Upper lobe of left lung (tissue), 4 donors: ENCODE measurements around the gene OR5L2.
"Not testable (repeated sequence)": the region's sequence is repeated elsewhere in the genome, so short reads cannot be mapped to it uniquely, and the experiment has no call there.

Experiments used
- EP300 ChIP-seq, 4 donors: sonication (generic); formaldehyde crosslinking; IDR thresholded peaks; one replicate each; pipeline ENCODE4 v1.5.1; 2017; ENCODE audit warnings: antibody characterized with exemption in 4 of 4, control low read depth in 2 of 4
- TF ChIP-seq, protein P1 (sequence below), 6 experiments: fragments of 450-650 bp in 4 of 6; fragments of 200-600 bp in 2 of 6; sonication (generic) in 2 of 6; IDR thresholded peaks; one replicate each; pipeline ENCODE4 v1.5.1; 2016 to 2019; ENCODE audit warnings: antibody characterized with exemption in 6 of 6

DNA sequence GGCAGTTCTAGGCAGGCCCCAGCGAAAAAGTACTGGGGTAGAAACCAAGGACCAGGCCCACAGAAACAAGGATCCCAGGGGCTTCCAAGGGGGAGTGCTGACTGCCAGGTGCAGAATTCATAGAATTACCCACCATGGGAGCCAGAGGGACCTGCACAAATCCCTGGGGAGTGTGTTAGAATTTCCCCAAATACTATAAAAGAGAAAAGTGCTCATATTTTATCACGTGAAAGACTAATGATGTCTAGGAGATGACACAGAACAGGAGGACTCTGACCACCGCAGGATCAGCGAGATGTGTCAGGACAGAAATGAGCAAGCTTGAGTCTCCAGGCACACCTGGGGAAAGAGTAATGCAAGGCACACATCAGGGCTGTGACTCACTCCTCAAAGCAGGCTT is 40.3 kb downstream of the OR5L2 start:
- not testable (repeated sequence) for TF ChIP-seq EP300 (IDR thresholded peaks at IDR 0.05)
- TF ChIP-seq, protein P1, sequence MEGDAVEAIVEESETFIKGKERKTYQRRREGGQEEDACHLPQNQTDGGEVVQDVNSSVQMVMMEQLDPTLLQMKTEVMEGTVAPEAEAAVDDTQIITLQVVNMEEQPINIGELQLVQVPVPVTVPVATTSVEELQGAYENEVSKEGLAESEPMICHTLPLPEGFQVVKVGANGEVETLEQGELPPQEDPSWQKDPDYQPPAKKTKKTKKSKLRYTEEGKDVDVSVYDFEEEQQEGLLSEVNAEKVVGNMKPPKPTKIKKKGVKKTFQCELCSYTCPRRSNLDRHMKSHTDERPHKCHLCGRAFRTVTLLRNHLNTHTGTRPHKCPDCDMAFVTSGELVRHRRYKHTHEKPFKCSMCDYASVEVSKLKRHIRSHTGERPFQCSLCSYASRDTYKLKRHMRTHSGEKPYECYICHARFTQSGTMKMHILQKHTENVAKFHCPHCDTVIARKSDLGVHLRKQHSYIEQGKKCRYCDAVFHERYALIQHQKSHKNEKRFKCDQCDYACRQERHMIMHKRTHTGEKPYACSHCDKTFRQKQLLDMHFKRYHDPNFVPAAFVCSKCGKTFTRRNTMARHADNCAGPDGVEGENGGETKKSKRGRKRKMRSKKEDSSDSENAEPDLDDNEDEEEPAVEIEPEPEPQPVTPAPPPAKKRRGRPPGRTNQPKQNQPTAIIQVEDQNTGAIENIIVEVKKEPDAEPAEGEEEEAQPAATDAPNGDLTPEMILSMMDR (IDR thresholded peaks at IDR 0.05): not testable (repeated sequence)
